ENCODE measurements around the gene AFMID.
"Not testable (repeated sequence)": the region's sequence is repeated elsewhere in the genome, so short reads cannot be mapped to it uniquely, and the experiment has no call there.

AFMID gene

DNA sequence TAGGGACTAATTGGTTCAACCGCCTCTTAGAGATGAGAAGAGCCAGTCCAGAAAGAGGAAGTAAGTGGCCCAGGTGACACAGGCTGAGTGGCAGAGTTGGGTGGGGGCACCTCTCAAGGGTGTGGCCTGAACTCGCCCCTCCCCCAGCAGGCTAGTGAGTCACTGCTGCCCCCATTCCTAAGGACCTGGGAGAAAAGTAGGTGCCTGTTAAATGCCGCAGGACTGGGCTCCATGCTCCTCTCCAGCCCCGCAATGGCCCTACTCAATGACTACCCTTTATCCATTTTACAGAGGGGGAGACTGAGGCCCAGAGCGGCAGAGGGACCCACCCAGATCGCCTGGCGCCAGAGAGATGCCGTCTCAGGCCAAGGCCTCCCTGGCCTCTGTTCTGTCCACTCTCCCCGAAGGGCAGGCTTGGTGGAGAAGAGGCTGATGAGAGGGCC lies 52.3 kb downstream of the AFMID start:
- FAIRE-seq, result no peak

DNA sequence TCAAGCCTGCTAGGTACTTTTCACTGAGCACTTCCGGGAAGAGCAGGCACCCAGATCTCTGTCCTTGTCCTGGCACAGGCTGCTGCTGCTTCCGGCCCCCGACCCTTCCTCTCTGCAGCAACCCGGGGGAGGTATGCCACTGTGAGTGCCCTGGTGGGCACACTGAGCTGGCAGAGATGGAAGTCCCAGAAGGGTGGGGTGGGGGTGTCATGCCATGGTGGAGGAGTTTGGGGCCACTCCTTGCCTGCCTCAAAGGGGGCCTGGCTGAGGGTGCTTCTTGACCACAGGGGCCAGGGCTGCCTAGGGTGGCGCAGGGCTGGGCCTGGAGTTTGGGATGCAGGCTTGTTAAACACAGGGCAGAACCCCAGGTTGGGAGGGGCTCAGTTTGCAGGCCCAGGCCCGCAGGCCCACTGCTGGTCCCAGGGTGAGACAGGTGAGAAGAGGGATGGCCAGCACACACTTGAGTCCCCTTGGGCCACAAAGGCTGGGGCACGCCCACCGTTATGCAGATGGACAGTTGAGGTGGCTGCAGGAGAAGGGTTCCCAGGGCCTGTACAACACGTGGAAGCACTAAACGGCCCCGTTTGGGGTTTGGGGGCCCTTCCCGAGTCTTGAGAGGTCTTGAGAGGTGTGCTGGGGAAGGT lies 53.0 kb downstream of the AFMID start:
- no peak for FAIRE-seq

DNA sequence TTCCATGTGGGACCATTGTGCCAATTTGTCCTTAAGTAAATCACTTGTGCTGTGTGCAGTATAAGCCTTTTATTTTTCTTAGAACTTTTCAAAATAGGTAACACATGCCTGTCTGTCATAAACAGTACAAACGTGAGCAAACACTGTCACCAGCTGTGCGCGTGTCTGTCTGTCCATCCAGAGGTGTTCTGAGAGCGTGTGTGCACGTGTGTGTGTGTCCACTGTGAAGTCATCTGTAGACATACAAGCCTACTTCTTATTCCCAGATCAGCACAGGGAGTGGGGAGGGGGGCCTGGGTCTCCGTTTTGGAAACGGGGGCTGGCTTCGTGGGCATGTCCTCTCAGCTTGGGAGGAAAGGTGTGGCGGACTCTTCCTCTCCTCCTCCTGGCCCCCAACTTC lies 53.7 kb downstream of the AFMID start:
- no peak for FAIRE-seq

DNA sequence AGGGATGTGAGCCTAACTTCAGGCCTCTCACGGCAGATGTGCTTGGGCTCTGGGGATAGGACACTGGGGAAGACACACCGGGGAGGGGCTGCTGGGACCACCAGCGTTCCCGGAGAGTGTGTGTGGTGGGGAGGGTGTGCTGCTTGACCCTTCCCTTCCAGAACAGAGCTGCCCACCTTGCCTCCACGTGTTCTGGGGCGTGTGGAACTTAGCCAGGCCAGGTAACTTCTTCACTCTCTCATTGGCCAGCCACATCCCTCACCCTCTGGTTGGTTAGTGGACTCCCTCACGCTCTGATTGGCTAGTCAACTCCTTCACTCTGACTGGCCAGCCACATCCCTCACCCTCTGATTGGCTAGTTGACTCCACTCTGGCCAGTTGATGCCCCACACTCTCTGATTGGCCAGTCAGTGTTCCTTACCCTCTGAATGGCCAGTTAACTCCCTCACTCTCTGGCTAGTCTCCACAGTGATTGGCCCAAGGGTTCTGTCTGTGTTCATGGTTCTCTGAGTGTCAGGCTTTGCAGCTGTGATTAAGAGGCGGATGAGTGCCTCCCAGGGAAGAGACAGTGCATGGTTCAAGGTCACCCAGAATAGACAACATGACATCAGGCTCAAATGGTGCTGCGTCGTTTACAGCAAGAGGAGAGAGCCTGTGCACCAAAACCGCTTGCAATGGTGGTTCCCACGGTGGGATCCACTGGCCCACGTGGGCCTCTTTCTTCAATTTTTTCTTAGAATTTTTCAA lies 54.3 kb downstream of the AFMID start:
- FAIRE-seq, result no peak

DNA sequence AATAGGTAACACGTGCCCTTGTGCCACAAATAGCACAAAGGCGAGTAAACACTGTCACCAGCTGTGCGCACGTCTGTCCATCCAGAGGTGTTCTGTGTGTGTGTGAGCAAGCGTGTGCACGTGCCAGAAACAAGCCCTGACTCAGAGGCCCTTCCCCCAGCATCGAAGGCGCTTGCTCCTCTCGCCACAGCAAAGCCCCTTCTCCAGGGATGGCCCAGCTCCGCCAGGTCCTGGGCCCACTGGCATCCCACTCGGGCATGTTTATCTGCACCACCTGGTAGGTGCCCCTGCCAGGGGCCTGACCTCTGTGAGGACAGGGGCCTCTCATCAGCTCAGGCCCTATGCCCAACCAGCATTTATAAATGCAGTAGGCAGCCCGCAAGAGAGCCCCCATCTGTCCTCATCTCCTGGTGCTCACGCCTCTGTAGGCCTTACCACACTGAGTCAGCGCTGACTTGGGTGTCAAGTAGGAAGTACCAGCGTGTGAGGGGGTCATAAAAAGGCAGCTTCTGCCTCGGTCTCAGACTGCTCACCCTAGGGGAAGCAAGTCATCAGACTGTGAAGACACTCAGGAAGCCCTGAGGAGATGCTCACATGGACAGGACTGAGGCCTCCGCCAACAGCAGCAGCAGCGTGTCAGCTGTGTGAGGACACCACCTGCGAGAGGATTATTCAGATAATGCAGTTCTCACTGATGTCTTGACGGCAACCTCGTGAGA lies 55.0 kb downstream of the AFMID start:
- FAIRE-seq, result no peak

DNA sequence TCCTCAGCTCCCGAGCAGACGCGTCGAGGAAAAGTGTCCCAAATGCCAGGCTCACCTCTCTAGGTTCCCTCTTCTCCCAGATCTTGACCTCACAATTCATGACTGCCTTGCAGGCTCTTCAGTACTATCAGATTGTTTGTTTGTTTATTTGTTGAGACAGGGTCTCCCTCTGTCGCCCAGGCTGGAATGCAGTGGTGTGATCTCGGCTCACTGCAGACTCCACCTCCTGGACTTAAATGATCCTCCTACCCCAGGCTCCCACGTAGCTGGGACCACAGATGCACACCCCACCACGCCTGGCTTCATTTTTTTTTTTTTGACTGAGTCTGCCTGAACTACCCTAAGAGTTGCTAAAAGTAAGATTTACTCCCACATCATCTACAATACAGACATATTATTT lies 60.1 kb downstream of the AFMID start:
- no peak for FAIRE-seq

DNA sequence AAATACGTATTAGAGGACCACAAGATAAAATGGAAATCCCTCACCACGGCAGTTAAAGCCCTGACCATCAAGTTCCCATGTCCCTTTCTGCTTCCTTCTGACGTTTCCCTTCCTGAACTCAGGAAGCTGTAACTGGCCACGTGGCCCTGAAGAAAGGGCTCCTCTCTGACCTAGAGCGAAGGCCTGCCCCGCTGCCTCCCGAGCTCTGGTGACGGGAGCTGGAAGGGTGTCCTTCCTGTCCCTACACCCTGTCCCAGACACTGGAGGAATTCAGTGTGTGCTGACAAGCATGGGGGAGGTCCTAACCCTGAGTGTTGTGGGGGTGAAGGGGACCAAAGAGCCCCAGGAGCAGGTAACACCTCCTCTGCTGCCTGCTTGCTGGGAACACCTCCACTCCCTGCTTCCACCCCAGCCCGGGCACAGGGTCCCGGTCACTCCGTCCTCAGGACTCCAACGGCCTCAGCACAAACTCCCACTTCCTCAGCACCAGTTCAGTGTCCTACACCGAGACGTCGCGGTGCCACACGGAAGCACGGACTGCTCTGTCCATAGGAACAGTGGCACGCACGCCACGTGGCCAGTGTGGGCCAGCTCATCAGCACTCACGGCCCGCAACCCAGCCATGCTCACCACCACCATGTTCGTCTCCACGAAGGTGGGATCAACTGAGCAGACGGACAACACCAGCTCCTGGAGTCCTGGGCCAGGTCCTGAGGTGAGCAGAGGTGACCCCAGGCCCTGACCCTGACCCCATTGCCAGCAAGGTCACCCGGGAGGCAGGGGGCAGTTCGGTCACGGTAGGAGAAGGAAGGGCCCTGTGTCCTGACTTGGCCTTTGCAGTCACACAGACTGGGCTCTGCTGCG lies 61.1 kb downstream of the AFMID start:
- no peak for FAIRE-seq

DNA sequence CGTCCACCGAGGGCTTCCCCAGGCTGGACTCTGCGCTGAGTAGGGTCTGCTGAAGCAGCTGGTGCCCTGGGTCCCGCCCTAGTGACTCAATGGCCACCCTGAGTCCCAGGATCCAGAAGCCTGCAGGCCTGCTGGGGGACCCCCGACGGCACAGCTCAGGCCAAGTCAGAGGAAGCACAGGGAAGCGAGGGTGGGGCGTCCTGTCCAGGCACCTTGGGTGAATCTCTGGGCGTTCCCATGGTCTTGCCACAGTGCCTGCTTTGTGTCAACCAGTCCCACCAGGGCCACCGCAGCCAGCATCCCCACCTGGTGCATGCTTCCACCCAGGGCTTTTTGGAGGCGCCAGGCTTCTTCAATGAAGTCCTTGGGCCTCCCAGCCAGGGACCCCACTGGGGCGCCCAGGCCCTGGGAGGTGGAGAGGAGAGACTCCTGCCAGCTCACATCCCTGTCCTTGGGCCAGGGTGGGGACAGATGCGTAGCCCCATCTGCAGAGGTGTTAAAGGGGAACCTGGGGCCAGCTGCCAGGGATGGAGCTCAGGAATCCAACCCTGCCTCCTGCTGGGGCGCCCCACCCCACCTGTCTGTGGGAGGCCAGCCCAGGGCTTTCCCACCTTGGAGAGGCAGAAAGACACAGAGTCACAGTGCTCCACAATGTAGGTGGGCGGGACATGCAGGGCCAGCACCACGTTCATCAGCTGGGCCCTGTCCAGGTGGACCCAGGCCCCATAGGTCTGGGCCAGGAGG lies 62.1 kb downstream of the AFMID start:
- FAIRE-seq, result no peak

DNA sequence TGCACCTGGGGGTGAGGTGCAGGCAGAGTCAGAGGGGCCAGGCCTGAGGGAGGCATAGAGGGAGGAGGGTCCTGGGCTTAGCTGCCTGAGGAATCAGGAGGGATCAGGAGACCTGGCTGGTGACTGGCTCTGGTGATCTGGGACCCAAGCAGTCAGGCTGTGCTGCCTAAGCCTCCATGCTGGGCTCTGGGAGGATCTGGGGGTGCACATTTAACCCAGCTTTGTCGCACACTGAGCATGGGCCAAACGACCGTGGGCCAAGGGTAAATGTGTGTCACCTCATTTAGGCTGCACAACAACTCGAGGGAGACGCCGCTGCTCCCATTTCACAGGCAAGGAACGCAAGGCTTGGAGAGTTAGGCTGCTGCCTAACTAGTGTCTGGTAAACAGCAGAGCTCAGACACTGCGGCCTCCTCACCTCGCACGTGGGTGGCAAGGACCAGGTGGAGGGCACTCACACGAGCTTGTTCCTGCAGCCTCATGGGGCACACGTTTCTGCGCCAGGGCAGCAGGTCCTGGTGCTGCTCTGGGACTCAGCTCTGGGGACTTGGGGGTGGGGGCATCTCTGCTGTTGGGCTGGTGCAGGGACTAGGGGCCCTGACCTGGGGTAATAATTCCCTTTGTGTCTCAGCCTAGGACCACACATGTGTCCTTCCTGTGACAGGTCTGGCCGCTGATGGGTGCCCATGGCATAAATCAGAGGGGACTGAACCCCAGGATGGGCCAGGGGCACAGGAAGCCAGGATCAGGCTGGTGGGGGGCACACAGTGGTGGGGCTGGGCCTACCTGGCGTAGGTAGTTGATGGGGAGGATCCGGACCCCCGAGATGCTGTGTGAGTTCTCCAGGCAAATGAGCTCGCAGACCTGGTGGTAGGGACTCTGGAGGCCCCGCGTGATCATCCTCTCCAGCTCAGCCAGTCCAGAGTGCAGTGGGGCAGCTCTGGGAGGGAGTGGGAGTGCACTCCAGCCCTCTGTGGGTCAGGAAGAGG lies 63.0 kb downstream of the AFMID start:
- FAIRE-seq, result no peak

DNA sequence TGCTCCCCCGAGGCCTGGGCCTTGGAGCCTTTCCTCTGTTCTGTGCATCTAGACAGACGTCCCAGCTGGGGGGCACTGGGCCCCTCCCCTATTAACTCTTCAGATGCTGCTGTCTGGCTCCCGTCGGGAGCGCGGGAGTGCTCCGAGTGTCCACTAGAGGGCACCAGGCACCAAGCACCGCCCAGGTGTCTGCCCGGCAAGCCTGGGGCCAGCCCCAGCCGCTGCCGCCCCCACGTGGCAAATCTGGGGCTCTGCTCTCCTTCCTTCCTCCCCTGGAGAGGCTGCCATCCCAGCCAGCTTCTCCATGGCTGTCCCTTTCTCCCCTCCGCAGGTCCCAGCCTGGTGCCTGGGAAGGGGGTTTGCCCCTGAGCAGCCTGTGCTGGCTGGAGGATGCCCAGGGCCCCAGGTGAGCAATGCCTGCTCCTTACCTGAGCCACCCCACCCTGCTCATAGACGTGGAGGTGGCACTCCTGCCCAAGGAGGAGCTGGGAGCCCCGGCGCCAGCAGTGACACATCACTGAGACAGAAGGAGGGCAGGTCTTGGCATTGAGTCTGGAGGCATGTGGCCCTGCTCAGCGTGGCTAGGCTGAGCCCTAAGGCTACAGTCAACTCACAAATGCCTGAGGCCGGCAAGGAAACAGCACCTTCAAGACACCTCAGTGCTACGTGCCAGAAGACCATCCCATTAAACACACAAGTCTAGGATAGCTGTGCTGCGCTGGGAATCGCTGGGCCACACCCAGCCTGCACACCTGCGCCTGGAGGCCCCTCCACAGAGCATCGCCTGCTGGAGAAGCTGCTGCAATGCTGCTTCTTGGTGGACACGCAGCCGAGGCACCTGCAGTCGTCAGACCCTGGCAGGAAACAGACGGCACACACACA lies 64.0 kb downstream of the AFMID start:
- no peak for FAIRE-seq

DNA sequence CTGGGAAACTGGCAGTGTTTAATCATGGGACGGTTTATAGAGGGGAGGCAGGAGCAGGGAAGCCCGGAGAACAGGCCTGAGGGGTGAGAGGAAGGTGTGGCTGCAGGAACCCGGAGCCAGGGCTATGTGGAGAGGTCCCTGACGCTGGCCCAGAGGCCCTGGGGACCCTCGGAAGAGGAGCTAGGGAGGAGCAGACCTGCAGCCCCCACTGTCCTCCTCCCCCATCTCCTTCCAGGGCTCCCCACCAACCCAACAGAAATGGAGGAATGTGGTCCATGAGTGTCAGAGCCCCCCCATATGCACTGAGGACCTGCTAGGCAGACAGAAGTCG lies 64.6 kb downstream of the AFMID start:
- FAIRE-seq, result no peak

DNA sequence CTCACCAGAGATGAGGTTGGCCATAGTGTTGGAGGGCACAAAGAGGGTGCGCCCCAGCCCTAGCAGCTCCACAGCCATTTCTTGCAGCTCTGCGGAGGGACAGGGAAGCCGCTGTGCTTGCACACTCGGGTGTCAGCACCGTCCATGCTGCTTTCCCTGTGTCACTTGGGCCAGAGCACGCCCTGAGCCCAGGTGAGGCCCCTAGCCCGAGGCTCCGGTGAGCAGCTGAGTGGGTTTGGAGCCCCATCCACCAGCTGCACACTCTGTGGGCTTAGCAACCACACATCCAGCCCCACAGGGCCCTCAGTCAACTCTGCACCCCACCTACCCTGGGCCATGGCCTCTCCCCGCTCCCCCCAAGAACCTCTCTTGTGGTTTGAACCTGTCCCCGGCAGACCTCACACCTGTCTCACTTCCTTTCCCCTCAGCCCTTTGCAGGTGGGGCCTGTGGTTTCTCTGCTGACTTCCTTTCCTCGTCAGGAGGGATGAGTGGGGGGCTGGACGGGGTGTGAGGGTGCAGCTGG lies 65.0 kb downstream of the AFMID start:
- no peak for FAIRE-seq

DNA sequence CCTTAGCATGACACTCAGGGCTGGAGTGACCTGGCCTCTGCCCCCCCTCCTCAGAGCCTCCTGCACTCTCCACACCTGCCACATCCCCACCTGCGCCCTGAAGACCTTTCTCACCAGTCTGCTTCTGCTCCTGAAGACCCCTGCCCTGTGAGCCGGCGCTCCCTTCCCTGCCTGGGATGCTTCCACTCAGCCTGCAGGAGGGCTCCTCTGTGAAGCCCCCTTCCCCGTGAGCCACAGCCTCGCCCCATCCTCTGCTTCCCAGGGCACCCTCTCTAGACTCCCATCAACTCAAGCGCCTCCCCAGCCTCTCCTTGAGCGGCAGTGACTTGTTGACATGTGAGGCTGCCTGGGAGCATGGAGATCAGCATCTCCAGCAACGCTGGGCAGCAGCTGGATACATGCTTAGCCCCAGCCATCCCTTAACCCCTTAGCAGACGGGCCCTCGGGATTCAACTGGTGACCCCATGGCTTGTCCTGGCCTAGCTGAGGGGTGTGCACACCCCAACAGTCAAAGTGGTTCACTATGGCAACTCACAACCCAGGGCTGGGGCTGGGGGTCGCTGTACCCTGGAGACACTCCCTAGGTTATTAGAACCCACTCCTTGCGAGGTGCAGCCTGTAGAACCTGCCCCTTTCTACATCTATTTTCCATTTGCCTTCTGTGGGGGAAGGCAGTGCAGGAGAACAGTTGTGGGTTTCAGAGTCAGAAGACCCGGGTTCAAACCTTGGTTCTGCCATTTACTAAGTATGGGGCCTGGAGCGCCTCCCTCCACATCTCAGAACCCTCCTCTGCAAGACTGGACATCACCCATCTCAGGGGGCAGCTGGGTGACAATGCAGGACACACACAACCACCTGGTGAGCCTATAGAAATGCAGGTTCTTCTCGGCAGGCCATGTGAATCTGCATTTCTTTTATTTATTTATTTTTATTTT lies 65.8 kb downstream of the AFMID start:
- FAIRE-seq, result no peak

DNA sequence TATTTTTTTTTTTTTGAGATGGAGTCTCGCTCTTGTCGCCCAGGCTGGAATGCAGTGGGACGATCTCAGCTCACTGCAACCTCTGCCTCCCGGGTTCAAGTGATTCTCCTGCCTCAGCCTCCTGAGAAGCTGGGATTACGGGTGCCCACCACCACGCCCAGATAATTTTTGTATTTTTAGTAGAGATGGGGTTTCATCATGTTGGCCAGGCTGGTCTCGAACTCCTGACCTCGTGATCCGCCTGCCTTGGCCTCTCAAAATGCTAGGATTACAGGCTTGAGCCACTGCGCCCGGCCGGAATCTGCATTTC lies 66.4 kb downstream of the AFMID start:
- FAIRE-seq, result not testable (repeated sequence)

DNA sequence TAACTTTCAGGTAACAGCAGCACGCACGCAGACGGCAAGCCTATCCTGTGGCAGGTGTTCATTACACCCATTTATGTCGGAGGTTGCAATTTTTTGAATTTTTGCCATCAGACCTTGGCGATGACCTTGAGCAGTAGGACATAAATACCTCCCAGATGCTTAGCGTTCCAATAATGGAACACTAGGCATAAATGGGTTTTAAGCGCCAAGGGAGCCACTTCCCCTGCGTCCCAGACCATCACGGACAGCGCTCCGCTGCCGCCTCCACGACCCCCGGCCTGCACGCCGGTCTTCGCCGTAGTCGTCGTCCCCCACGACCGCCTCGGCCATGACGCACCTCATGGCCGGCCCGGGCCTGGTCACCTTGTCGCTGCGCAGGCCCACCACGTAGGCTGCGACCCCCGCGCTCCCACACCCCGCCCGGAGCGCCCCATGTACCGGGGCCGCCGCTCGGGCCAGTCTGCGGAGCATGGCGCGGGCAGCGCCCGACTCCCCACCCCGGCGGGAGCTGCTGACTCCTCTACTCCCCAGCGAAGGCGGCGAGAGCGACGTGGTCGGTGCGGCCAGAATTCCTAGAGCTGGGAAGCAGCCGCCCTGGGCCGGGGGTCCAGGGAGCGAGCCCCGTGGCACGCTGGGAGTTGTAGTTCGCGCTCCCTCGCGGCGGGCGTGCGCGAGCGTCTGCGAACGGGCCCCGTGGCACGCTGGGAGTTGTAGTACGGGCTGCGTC lies 66.9 kb downstream of the AFMID start:
- FAIRE-seq, result no peak

DNA sequence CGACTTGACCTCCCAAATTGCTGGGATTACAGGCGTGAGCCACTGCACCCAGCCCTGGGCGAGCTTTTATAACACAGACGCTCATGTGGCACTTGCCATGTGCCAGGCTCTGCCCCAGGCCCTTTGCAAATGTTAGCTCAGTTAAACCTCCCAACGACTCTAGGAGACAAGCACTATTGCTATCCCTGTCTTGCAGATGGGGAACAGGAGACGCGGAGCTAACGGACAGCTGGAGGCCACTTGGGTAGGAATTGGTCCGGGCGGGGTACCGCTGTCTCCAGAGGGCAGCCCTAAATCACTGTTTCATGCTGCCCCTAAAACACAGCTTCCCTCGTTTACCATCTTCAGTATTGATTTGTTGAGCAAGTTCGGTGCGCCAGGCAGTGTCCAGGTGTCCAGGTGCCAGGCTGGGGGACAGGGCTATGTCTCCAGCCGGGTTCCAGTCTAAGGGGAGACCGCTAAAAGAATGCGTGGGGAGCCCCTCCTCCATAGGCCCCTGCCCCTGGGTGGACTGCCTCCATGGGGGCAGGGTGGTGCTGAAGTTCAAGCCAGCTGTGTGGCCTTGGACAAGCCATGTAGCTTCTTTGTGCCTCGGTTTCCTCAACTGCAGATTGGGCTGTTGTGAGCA lies 68.0 kb downstream of the AFMID start:
- no peak for FAIRE-seq

DNA sequence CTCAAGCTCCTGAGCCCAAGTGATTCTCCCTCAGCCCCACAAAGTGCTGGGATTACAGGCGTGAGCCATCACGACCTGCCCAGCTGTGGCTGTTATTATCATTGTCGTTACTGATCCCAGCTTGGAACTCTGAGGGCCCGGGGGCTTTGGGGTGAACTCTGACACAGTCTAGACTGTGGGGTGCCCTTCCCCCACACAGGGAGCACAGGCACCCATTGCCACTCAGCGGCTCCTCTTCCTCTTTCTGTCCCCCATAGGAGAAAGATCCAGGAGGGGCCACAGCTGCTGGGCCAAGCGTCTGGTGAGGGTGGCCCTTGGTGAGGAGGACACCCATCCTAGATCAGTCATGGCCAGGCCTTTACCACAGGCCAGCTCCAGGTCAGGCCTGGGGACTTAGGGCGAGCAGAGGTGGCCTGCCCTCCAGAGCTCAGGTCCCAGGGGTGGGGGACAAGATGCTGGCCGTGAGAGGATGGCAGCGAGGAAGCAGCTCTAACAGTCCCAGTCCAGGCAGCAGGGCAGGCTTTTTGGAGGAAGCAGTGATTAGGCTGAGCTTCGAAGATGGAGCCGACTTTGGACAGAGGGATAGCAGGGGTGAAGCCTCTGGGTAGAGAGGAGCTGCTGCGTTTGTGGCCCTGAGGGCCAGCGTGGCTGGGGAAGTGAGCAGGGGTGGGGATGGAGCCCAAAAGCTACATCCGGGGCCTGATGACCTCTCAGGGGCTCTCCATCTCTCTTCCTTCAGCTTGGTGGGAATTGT lies 69.0 kb downstream of the AFMID start:
- FAIRE-seq, result no peak

All from islet of Langerhans (tissue), 1 donor.